Tibial artery (tissue), 4 donors: ENCODE measurements around the gene ETV5.

ENCODE experiments used
- DNase-seq, 2 donors: peaks; one replicate each; pipeline ENCODE4 v3.0.0-alpha.2; 2019
- H3K27ac ChIP-seq, 2 donors: fragments of 200-600 bp; sonication (generic) in 1 of 2; 1 replicate in 1 of 2; 2 replicates in 1 of 2; pipeline ENCODE4 v1.5.1; 2018 to 2019; ENCODE audit warnings: mild to moderate bottlenecking in 1 of 2
- H3K27me3 ChIP-seq, 2 donors: fragments of 200-600 bp; sonication (generic) in 1 of 2; one replicate each; pipeline versions ENCODE4 v1.5.1 to v1.6.0; 2016 to 2019
- H3K36me3 ChIP-seq, 3 donors: fragments of 200-600 bp; sonication (generic) in 2 of 3; one replicate each; pipeline ENCODE4 v1.5.1; 2016 to 2019; ENCODE audit warnings: mild to moderate bottlenecking in 2 of 3
- H3K4me1 ChIP-seq, 4 donors: fragments of 200-600 bp; sonication (generic) in 2 of 4; 1 replicate in 3 of 4; 2 replicates in 1 of 4; pipeline ENCODE4 v1.5.1; 2016 to 2019
- H3K4me3 ChIP-seq, 2 donors: fragments of 200-600 bp; sonication (generic) in 1 of 2; 1 replicate in 1 of 2; 2 replicates in 1 of 2; pipeline ENCODE4 v1.5.1; 2018 to 2019; ENCODE audit warnings: mild to moderate bottlenecking in 2 of 2
- H3K9me3 ChIP-seq, 3 donors: fragments of 200-600 bp; sonication (generic) in 1 of 3; one replicate each; pipeline ENCODE4 v1.5.1; 2016 to 2019
- CTCF ChIP-seq, 2 experiments: fragments of 200-600 bp in 1 of 2; fragments of 450-650 bp in 1 of 2; IDR thresholded peaks; one replicate each; pipeline ENCODE4 v1.5.1; 2017 to 2019; ENCODE audit warnings: antibody characterized with exemption in 2 of 2, mild to moderate bottlenecking in 1 of 2, moderate library complexity in 1 of 2
- intact Hi-C: fragments of 100-400 bp; cut with DNase I; formaldehyde crosslinking; loops from one replicate; pipeline ENCODE4 v1.15.0; 2023; ENCODE audit warnings: low total_unique reads

ETV5 gene

DNA sequence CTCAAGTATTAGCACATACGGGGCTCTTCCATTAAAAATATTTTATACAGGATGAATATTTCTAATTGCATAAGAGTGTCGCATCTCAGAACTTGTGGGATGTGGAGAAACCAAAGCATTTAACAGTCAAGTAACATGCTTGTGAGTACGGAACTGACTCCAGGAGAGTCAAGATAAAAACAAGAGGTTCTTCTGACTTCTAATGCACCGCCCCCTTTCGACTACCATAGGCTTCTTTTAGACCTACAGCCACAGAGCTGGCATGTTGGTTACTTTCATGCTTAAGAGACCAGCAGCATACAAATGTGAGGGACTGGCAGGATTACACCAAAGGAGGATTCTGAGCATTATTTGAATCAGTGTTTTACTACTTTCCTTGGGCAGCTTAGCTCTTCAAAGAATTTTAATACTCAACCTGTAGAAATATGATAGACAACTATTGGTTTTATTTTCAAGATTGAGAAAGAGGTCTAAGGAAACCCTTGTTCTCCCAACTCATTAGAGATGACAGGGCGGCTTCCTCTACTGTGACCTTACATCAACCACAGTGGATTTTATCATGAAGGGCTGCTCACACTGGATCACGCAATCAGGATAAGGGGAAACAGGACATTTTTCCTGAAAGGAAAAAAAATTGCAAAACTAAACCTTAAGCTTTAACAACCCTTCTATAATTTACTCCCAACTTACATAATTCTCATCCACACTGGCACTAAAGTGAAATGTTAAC, 14.0 kb downstream of the ETV5 start:
- Histone ChIP-seq H3K9me3 (no peaks in the 10 kb centered on the region), H3K27ac (no peak overlapping the region), H3K36me3 (no peaks in the 10 kb centered on the region), H3K27me3 (no peaks in the 10 kb centered on the region), H3K4me1 (peaks cover 0 to 29% (median 12%) of the 10 kb centered on the region in 4 donors), H3K4me3 (no peak overlapping the region)
- no peak for DNase-seq
- no peak for TF ChIP-seq CTCF (IDR thresholded peaks at IDR 0.05)
- intact Hi-C loops = no loop called here

DNA sequence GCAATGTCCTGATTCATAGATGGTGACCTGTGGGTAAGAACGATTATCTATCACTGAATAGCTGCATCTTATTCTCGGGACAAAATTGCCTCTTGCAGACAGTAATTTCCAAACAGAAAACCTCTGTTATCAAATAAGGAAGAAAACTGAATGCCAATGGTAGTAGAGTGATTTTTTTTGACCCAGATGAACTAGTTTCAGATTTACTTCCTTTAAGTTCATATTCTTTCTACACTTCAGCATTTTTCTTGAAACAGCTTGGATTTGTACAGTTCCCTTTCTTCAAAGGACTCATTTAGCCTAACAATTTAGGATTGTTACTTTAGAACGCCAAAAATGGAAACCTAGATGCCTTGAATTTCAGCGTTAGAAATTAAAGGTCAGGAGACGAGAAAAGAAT, 14.6 kb downstream of the ETV5 start:
- no peak for TF ChIP-seq CTCF (IDR thresholded peaks at IDR 0.05)
- Histone ChIP-seq H3K4me3 (no peak overlapping the region), H3K27ac (no peak overlapping the region), H3K9me3 (no peaks in the 10 kb centered on the region), H3K4me1 (peaks cover 0 to 25% (median 12%) of the 10 kb centered on the region in 4 donors), H3K36me3 (no peaks in the 10 kb centered on the region), H3K27me3 (no peaks in the 10 kb centered on the region)
- DNase-seq = no peak
- intact Hi-C loops = no loop called here

- TF ChIP-seq CTCF (IDR thresholded peaks at IDR 0.05) = no peak
- Histone ChIP-seq H3K27ac (no peak overlapping the region), H3K9me3 (no peaks in the 10 kb centered on the region), H3K4me3 (no peak overlapping the region), H3K4me1 (peaks cover 0 to 17% (median 11%) of the 10 kb centered on the region in 4 donors), H3K27me3 (no peaks in the 10 kb centered on the region), H3K36me3 (no peaks in the 10 kb centered on the region)
- intact Hi-C loops = no loop called here
- no peak for DNase-seq
These were observed 15.5 kb downstream of the ETV5 start for GRCh38 chr3:186093271-186093900.

- intact Hi-C loops = no loop called here
- Histone ChIP-seq H3K9me3 (no peaks in the 10 kb centered on the region), H3K36me3 (no peaks in the 10 kb centered on the region), H3K4me1 (peaks cover 0 to 8% (median 6%) of the 10 kb centered on the region in 4 donors), H3K27ac (no peak overlapping the region), H3K27me3 (no peaks in the 10 kb centered on the region), H3K4me3 (no peak overlapping the region)
- no peak for DNase-seq
- no peak for TF ChIP-seq CTCF (IDR thresholded peaks at IDR 0.05)
These were observed 16.4 kb downstream of the ETV5 start for GRCh38 chr3:186092360-186093070.

DNA sequence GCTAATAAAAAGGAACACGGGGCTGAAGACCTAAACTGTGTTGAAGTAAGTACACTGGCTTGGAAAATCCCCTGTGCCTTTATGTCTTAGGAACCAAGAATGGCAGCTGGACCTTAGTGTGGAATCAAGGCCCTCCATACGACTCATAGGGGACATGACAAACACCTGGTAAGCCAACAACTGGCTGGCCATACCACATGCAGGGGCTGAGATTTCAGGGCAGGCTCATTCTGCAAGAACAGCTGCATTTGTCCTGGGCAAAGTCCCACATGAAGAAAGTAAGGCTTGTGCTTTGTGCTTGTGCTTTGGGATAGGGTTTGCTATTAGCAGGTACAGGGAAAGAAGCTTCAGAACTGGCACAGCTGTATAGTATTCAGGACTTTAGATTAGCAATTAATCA, 18.0 kb downstream of the ETV5 start:
- Histone ChIP-seq H3K36me3 (no peaks in the 10 kb centered on the region), H3K27me3 (no peaks in the 10 kb centered on the region), H3K27ac (no peak overlapping the region), H3K9me3 (no peaks in the 10 kb centered on the region), H3K4me3 (no peak overlapping the region), H3K4me1 (no peaks in the 10 kb centered on the region)
- intact Hi-C loops = no loop called here
- no peak for DNase-seq
- TF ChIP-seq CTCF (IDR thresholded peaks at IDR 0.05) = no peak
